WTC11 (cell line): ENCODE measurements around the gene KRT222. TPM values are rescaled to one million over a fixed set of nuclear protein-coding genes. Genes with fewer than 3 reads are reported as not detected.

ENCODE experiments used
- ATAC-seq: fragments of 200-7000 bp; cut with Tn5 transposase; 2 replicates; pipeline ENCODE4 v1.10.0; 2021; ENCODE audit warnings: mild to moderate bottlenecking, moderate library complexity
- CTCF ChIA-PET: fragments of 300-600 bp; sonication (Branson Sonifier 250); formaldehyde crosslinking; loops from one replicate; lab custom pipeline; 2021; ENCODE audit warnings: antibody characterized with exemption; lab: Charles Lee
- POLR2A ChIA-PET: fragments of 350-600 bp; sonication (Branson Sonifier 250); formaldehyde crosslinking; loops from one replicate; lab custom pipeline; 2021; ENCODE audit warnings: antibody characterized with exemption; lab: Charles Lee
- DNase-seq: peaks from one replicate; pipeline ENCODE4 v3.0.0; 2021; ENCODE audit warnings: low spot score
- H3K27ac Mint-ChIP-seq: 2 replicates; pipeline ENCODE4 v1.8.0; 2021; ENCODE audit warnings: mixed read lengths
- H3K27me3 Mint-ChIP-seq: 2 replicates; pipeline ENCODE4 v1.8.0; 2021; ENCODE audit warnings: low read depth, mild to moderate bottlenecking, moderate library complexity, mixed read lengths
- H3K36me3 Mint-ChIP-seq: 2 replicates; pipeline ENCODE4 v1.8.0; 2021; ENCODE audit warnings: mixed read lengths
- H3K4me1 Mint-ChIP-seq: 2 replicates; pipeline ENCODE4 v1.8.0; 2022; ENCODE audit warnings: mixed read lengths
- H3K4me3 Mint-ChIP-seq: 2 replicates; pipeline ENCODE4 v1.8.0; 2021; ENCODE audit warnings: mild to moderate bottlenecking, moderate library complexity, mixed read lengths
- H3K9me3 Mint-ChIP-seq: 2 replicates; pipeline ENCODE4 v1.8.0; 2021; ENCODE audit warnings: mixed read lengths
- ARID4B ChIP-seq: sonication (generic); formaldehyde crosslinking; IDR thresholded peaks from 2 replicates; pipeline ENCODE4 v1.8.0; 2023; ENCODE audit warnings: missing genetic modification reagents, mild to moderate bottlenecking, borderline replicate concordance
- ATF3 ChIP-seq: sonication (generic); formaldehyde crosslinking; conservative IDR thresholded peaks from 2 replicates; pipeline ENCODE4 v1.8.1; 2022; ENCODE audit warnings: mild to moderate bottlenecking, missing genetic modification reagents
- CTCF ChIP-seq: fragments of 200-600 bp; IDR thresholded peaks from 2 replicates; pipeline ENCODE4 v1.8.0; 2022; ENCODE audit warnings: antibody characterized with exemption
- FOXP1 ChIP-seq: sonication (generic); formaldehyde crosslinking; IDR thresholded peaks from 2 replicates; pipeline ENCODE4 v1.8.0; 2022; ENCODE audit warnings: missing genetic modification reagents, mild to moderate bottlenecking, moderate library complexity, borderline replicate concordance
- GRHL2 ChIP-seq: fragments of 250-450 bp; sonication (Bioruptor Pico); IDR thresholded peaks from 2 replicates; pipeline ENCODE4 v1.8.0; 2022; ENCODE audit warnings: mild to moderate bottlenecking, moderate library complexity; ENCODE audit not compliant: insufficient replicate concordance, severe bottlenecking
- MYBL2 ChIP-seq: sonication (generic); formaldehyde crosslinking; IDR thresholded peaks from 2 replicates; pipeline ENCODE4 v1.8.1; 2023; ENCODE audit warnings: mild to moderate bottlenecking, moderate library complexity, missing genetic modification reagents
- ZBTB43 ChIP-seq: sonication (generic); formaldehyde crosslinking; IDR thresholded peaks from 2 replicates; pipeline ENCODE4 v1.8.1; 2023; ENCODE audit warnings: mild to moderate bottlenecking, missing genetic modification reagents
- ZNF396 ChIP-seq: fragments of 250-450 bp; sonication (Bioruptor Pico); IDR thresholded peaks from 2 replicates; pipeline ENCODE4 v1.8.0; 2021; ENCODE audit warnings: mild to moderate bottlenecking, moderate library complexity, borderline replicate concordance
- total RNA-seq: library from RNA; stranded (reverse); gene quantifications from 3 replicates; pipeline ENCODE4 v1.2.3, GENCODE V29; 2021
- TF ChIP-seq, protein P1 (sequence below): sonication (generic); formaldehyde crosslinking; IDR thresholded peaks from 2 replicates; pipeline ENCODE4 v1.8.1; 2022; ENCODE audit warnings: low read depth, mild to moderate bottlenecking, moderate library complexity, missing genetic modification reagents, borderline replicate concordance

KRT222 gene
- total RNA-seq, 1 experiment from 2014 or later = 0.09 TPM

DNA sequence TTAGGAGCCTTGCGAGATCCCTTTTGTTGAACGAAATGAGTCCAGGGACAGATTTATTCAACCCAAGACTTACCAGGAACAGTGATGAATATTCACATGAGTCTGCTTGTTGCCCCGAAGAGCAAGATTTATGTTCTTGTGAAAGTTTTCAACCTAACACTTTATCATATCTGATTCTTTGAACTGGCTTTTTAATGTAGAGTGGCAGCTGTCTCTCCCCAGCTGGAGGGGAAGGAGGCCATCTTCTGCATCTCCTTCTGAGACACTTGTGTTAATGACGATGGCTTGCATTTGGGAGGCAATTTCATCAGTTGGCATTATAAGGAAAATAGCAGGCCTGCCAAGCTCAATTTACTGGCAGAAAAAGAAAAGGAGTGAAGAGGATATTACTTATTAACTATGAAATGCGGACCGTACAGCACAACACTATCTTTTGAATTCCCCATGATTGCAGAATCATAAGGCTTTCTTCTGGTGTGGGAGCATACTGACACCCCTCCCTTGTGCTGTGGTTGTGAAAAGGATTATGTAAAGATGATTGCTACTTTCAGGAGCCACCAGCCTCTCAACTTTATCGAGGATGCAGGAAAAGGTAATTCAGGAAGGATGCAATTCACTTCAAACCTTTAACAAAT is 53.0 kb downstream of the KRT222 start:
- Mint-ChIP-seq H3K4me3 (no peak overlapping the region), H3K27me3 (peaks cover 3% of the 10 kb centered on the region; the same call in 1 of the 2 replicates), H3K9me3 (no peaks in the 10 kb centered on the region), H3K36me3 (no peaks in the 10 kb centered on the region), H3K4me1 (peaks cover 22% of the 10 kb centered on the region), H3K27ac (no peak overlapping the region)
- CTCF ChIA-PET = no interaction called here
- DNase-seq = no peak
- TF ChIP-seq MYBL2 (CRISPR knock-in tag) (no peak), CTCF (no peak), ZNF396 (CRISPR knock-in tag) (no peak), GRHL2 (CRISPR knock-in tag) (no peak)
- POLR2A ChIA-PET = no interaction called here
- no peak for ATAC-seq

DNA sequence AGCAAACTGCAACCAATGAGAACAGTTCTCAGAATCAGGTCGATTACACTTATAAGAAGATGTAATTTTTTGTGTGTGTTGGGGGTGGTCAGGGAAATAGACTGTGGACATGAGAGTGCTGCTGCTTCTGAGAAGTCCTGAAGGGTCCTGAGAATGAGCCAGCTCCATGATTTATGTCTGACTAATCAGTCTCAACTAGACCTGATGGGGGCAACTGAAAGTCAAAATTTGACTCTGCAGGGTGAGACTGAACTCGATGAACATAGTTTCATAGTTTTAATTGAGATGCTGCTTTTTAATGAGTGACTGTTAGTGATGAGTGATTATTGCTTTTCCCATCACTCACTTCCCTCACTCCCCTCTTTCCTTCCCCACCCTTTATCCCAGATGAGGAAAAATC is 54.6 kb downstream of the KRT222 start:
- DNase-seq (no peak), ATAC-seq (no peak)
- no peaks in the 10 kb centered on the region for H3K9me3 Mint-ChIP-seq
- H3K27ac Mint-ChIP-seq = no peak overlapping the region
- POLR2A ChIA-PET = no interaction called here
- peaks cover 21% of the 10 kb centered on the region for H3K4me1 Mint-ChIP-seq
- TF ChIP-seq ZBTB43 (CRISPR knock-in tag) (no peak), CTCF (no peak)
- TF ChIP-seq, all 79 proteins: peak for 0
- Mint-ChIP-seq H3K27me3 (no peaks in the 10 kb centered on the region; the same call in 1 of the 2 replicates), H3K36me3 (no peaks in the 10 kb centered on the region), H3K4me3 (no peak overlapping the region)
- CTCF ChIA-PET = interaction anchor here (0.6 to 1.3 kb wide), 2 partner anchors 10 to 50 kb away, joined by 3 to 5 read pairs; no protein-coding TSS in a partner anchor

- CTCF ChIA-PET = interaction anchor here (1.4 kb wide), 1 partner anchor 12 kb away, joined by 8 read pairs; no protein-coding TSS in a partner anchor
- no peak overlapping the region for H3K27ac Mint-ChIP-seq
- H3K36me3 Mint-ChIP-seq = no peaks in the 10 kb centered on the region
- no peak for DNase-seq
- no peak overlapping the region for H3K4me3 Mint-ChIP-seq
- peaks cover 17% of the 10 kb centered on the region for H3K4me1 Mint-ChIP-seq
- H3K27me3 Mint-ChIP-seq = no peaks in the 10 kb centered on the region; the same call in 1 of the 2 replicates
- ATAC-seq = no peak
- TF ChIP-seq FOXP1 (CRISPR knock-in tag) = no peak
- TF ChIP-seq ATF3 (CRISPR knock-in tag) = no peak
- TF ChIP-seq, protein P1, sequence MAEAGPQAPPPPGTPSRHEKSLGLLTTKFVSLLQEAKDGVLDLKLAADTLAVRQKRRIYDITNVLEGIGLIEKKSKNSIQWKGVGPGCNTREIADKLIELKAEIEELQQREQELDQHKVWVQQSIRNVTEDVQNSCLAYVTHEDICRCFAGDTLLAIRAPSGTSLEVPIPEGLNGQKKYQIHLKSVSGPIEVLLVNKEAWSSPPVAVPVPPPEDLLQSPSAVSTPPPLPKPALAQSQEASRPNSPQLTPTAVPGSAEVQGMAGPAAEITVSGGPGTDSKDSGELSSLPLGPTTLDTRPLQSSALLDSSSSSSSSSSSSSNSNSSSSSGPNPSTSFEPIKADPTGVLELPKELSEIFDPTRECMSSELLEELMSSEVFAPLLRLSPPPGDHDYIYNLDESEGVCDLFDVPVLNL = no peak
- TF ChIP-seq, all 79 proteins: peak for 0
- POLR2A ChIA-PET = no interaction called here
- no peaks in the 10 kb centered on the region for H3K9me3 Mint-ChIP-seq
Measured at GRCh38 chr17:40608061-40608581, 56.9 kb downstream of the KRT222 start.

DNA sequence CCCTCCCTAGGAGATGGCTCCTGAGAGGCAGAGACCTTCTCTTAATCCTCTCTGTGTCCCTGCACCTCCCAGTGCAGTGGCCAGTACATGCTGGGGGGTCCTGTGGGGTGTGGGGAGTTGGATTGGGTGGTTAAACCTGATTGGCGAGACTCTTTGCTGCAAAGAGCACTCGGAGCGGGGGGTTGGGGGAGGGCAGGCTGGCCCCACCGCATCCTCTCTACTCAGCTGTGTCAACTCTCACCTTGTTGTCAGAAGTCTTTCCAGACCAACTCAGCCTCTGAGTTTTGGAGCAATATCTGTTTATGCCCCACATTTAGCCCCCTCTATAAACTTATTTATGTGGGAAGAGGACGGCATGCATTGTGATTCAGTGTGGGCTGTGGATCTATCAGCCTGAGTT is 57.3 kb downstream of the KRT222 start:
- H3K27ac Mint-ChIP-seq = no peak overlapping the region
- peaks cover 17% of the 10 kb centered on the region for H3K4me1 Mint-ChIP-seq
- H3K36me3 Mint-ChIP-seq = no peaks in the 10 kb centered on the region
- ChIA-PET POLR2A (interaction anchor here (1.0 kb wide), 1 partner anchor 19 kb away, joined by 3 read pairs; no protein-coding TSS in a partner anchor), CTCF (interaction anchor here (1.0 to 1.4 kb wide), 3 partner anchors 8 to 48 kb away, joined by 4 to 9 read pairs (median 8); no protein-coding TSS in a partner anchor)
- H3K4me3 Mint-ChIP-seq = no peak overlapping the region
- TF ChIP-seq ARID4B (CRISPR knock-in tag) = no peak
- no peak for DNase-seq
- no peaks in the 10 kb centered on the region for H3K9me3 Mint-ChIP-seq
- H3K27me3 Mint-ChIP-seq = no peaks in the 10 kb centered on the region; the same call in 1 of the 2 replicates
- ATAC-seq = no peak
